ENCODE measurements around the gene SNX19.
A peak's percentile ranks its signal among the peaks of the same experiment; 100 is the strongest.

SNX19 gene

DNA sequence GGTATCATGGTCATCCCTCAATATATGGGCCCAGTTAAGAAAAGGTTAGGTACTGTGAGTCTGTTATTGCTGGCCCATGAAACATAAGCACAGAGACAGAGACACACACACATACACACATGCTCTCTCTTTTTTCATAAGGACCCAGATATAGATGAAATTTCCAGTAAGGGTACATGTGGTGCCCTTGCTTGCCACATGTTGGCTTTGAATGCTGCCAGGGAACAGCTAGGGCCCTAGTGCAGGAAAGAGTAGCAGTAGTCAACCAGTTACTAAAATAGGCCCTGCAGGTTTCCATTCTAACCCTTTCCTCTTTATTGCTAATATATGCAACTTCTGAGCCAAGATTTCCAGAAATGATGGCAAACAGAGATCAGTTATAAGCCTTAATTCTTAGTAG is 9.1 kb downstream of the SNX19 start:
- DNase-seq: no peak

DNA sequence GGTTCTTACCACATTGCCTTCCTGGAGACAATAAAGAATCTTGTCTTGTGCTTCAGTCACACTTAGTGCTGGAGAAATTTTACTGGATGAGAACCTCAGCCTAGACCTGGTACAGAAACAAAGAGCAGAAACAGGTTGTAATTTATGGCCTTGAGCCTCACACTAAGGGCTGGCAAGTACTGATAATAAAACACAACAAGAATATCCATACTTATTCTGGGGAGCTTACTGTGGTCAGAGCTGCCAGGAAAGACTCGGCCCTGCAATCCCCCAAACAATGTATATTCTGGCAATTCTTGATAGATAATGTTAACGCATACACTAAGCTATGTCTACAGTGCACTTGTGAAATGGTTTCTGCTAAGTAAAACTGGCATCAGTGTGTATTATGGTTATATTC is 9.7 kb downstream of the SNX19 start:
- no peak for DNase-seq

DNA sequence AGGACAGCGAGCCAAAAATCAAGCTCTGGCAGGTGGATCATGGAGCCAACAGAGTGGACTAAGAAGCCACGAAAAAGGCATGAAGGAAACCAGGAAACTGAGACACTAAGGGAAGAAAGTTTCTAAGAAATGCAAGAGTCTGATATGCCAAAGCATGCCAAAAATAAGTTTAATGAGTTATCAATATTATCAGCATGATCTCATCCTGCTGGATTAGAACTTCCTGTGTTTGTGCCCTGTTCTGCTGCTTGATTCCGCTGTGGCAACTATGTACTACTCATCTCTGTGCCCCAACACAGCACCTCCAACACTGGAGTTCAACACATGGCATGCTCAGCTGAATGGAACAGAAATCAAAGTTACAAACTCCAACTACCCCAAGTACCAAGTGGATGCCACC is 10.8 kb downstream of the SNX19 start:
- no peak for DNase-seq

DNA sequence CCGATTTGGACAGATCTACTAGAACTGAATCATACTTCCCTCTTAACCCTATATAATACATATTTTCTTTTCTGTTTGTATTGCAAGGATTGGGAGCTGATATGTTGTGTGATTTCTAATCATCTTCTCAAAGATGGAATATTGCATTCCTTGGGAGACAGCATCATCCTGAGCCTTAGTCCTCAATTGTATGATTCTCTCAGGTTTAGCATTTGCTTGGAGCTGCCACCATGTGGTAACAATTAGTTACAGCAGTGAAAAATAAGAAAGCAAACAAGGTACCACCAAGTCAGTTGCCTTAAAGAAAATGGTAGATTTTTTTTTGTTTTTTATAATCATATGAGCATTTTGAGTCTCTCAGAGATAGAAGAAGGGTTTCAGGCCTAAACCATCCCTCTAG is 11.9 kb downstream of the SNX19 start:
- no peak for DNase-seq

DNA sequence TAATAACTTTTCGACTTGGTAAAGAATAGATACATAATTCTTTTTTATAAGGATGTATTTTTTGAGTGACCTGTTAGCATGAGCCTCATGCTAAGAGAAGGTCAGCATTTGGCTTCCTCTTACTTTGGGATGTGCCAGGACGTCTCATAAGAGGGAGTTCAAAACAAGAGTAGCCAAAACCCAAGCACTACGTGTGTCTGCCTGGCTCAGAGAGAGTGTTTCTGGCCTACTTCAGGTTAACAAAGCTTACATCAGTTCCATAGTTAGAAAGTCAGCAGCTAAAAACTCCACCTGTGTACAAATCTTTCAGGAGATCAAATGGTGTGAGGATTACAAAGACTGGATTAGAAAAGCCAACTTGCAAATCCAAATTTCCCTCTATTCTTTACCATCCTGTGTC is 13.9 kb downstream of the SNX19 start:
- DNase-seq: no peak

DNA sequence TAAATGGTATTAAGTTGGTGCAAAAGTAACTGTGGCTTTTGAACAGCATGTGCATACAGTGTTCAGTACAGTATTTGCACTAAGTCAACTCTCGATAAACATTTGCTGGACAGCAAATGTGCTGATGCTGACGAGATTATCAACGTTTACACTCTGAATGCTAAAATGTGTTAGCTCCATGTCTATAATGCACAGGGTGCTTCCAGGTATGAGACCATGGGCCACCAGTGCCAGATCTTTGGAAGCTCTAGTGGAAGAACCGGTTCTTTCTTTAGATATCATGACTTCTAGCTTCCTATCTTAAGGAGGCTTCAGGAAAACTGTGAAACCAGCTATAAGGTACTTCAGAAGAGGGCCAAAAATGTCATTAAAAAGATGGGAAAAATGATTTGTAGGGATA is 17.2 kb downstream of the SNX19 start:
- no peak for DNase-seq

DNA sequence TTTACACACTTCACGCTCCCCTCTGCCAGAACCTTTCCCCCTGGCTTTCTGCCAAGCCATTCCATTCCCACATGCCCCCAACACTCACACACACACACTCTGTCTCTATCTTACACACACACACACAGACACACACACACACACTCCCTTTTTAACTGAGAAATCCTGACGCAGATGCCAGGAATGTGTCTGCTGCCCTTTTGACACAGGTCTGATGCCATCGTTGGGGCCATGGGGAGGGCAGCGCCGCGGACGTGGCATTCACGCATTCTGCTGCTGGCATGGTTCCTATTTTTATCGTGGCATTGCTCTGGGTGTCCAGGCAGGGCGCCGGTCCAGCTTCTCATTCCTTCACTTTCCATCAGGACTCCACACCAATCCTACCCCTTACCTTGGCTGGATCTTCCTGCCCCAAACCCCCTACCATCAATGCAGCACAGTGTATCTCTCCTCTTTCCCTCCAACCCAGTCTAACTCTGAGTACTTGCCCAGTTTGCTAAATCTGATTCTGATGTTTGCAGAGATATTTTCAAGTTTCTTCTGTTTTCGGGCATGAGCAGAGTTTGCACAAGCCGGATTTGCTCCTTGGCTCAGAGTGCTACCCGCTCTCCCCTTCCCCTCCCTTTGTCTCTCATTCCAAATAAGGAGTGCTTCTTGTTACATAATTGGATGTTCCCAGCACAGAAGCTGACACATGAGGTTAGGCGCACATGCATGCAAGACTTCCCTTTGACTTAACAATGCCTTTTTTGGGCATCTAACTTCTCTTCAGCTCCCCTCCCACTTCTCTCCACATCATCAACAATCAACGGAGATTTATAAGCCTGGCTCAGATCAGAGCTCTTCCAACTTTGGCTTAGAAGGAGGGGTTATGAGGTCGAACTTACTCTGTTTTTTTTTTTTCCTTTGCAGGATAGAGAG is 18.8 kb downstream of the SNX19 start:
- DNase-seq: peak; percentile 98

DNA sequence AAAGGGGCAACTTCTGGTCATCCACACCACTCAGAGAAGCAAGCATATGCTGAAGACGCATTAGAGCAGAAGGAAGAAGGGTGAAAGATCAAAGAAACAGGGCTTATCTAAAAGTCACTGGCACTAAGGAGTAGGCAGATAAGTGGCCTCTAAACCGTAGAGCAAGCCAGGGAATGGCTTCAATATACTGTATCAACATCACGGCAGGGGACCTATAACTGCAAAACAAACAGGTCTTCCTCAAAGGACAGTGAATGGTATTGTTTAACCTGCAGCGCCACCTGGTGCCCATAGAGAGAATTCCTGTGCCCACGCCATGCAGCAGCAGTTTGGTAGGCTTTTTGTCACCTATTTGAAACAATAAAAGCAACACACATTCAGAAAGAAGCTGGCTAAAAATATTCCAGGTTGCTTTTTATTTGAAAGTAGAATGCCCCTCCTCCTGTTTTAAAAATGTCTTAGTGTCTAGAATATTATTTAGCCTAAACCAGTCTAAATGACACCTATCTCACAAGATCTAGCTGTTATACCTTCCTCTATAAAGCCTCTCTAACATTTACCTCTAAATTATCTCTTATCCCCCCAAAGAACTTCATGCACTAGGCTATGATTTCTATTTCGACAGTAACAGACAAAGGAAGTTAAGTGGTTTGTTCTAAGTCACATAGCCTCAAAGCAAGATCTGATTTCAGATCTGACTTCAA is 21.8 kb downstream of the SNX19 start:
- peak; percentile 63 for DNase-seq

DNA sequence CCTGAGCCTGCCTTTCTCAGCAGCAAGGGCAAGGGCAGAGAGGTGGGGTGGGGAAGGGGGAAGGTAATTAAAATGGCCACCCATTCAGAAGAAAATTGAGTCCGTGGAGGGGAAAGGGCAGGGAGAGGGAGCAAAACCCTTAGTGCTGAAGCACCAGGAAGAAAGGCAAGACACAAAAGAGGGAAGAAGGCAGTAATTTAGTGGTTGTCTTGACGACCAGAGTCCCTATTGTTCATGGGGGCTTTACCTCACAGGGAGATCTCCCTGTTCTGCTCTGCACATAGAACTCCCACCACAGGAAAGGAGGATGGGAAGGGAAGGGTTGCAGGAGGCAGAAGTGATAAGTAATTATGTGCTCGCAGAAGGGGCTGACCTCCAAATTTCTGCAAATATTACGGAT is 23.4 kb downstream of the SNX19 start:
- DNase-seq: no peak

DNA sequence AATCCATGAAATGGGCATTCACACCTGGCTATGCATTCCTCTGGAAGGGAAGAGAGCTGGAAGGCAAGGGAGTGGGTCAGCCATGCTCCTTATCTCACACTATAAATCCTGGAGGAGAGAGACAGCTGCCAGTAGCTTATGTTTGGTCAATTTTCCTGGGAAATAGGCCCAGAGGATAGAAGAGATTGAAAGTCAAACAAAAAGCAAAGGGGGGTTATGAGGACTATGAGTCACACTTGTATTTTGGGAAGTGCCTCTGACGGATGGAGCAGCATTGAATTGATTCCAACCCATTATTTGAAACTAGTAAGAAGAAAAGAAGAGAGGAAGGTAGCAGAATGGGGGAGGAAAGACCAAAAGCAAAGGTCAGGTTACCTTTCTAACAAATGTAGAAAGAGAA is 25.0 kb downstream of the SNX19 start:
- DNase-seq: no peak

DNA sequence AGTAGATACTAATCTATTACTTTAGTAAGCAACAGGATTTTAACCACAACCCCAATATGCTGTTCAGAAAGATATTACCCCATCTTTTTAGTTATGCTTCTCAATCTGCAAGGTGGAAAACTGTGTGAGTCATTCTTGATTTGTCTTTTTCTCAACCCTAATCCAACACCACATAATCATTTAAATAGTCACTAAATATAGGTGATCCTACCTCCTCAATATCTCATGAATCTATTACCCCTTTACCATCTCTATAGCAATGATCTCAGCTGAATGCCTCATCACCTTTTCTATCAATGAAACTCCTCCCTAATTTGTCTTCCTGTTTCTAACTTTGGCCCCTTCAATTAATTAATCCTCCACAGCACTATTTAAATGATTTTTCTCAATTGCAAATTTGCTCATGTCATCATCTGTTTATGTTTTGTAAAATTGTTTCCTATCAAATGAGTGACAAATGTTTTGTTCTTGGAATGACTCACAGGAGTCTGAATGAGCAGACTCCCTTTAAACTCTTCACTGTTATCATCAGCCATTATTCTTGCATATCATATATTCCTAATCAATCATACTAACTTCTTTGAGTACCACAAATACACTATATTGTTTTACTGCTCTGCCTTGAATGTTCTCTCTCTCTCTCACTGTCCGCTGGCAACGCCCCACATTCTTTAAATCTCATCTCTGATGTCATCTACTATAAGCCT is 26.1 kb downstream of the SNX19 start:
- no peak for DNase-seq

DNA sequence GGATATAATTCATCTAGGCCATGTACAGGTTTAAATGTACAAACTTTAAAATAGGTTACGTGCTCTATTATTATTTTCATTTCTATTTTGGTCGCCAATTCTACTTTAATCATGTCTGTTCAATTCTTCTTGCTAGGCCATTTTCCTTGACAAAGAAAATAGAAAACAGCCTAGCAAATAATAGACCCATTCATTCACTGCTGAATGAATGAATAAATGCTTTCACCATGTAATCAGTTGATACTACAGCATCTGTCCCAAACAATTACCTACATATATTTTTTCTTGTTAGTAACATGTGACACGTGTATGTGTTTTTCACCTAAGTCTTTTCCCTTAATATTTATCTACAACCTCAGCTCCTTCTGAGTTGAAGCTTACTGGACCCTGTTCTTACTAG is 27.5 kb downstream of the SNX19 start:
- no peak for DNase-seq

DNA sequence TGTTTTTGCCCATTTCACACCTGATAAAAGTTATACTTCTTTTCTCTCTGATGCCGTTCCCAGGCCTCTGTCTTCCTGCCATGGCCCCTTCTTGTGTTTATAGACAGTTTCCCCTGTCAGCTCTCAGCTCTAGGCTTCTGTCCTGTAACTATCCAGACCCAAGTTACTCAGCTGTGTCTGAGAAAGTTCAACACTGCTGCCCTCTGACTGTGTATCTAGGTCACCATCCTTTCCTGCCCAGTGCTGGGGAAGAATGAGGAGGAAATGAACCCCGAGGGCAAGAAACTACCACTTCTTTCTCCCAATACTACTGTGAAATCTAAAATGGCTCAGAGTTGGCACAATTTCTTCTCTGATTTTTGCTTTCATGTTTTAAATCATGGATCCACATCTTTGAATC is 29.6 kb downstream of the SNX19 start:
- DNase-seq: no peak

DNA sequence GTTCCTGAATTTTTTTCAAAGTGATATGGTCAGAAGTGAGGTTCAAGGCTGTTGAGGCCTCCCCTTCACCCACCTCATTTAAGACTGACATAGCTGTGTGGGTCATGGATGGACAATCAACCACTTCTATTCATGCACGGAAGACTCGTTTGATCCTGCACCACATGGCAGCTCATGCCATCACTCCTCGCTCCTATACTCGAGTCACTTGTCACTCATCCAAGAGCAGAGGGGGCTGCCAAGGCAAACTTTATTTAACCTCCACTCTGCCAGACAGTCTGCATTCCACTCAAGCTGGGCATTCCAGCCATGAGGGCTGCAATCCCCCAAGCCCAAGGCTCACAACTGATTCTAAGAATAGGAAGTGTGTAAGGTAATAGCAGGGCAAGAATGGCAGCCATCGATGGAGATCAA is 34.1 kb downstream of the SNX19 start:
- DNase-seq: peak; percentile 35

DNA sequence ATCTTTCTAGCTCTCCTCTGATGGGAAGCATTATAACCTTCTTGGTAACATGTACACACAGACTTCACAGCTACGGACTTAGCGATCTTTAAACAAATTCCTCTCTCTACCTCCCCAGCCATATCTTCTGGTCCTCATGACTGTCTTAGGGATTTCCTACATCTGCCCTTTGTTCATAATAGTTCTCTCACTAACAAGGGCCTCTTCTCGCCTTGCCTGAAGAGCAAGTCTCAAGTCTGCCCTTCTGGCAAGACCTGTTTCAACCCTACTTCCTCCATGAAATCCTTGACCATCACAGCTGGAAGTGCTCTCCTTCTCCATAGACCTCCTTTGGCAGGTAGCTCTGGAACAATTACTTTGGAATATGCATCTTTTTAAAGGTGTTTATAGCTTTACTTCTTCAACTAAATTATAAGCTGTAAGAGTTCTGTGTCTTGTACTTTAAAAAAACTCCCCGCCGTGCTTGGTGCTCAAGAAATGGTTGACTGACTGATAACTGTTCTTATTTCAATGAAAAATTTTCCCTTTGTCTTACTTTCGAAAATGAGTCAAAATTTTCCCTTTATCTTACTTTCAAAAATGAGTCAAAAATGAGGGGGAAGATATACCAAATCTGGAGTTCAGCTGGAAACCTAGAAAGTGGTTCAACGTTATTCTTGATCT is 34.7 kb downstream of the SNX19 start:
- no peak for DNase-seq

DNA sequence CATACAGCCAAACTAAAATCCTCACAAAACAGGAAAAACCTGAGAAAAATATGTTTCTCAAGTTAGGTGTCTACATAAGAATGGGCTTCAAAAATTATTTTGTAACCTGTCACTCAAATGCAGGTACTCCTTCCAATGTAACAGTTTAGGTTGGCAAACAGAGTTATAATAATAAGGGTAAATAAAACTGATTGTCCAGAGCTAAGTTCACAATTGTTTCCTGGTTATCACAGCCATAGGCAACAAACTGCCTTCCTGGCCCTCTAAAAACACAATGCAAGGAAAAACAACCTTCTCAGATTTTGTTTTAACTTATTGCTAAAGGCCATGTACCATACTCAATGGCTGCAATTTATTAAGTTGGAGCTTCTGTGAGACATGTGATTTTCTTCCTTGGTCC is 36.4 kb downstream of the SNX19 start:
- no peak for DNase-seq

DNA sequence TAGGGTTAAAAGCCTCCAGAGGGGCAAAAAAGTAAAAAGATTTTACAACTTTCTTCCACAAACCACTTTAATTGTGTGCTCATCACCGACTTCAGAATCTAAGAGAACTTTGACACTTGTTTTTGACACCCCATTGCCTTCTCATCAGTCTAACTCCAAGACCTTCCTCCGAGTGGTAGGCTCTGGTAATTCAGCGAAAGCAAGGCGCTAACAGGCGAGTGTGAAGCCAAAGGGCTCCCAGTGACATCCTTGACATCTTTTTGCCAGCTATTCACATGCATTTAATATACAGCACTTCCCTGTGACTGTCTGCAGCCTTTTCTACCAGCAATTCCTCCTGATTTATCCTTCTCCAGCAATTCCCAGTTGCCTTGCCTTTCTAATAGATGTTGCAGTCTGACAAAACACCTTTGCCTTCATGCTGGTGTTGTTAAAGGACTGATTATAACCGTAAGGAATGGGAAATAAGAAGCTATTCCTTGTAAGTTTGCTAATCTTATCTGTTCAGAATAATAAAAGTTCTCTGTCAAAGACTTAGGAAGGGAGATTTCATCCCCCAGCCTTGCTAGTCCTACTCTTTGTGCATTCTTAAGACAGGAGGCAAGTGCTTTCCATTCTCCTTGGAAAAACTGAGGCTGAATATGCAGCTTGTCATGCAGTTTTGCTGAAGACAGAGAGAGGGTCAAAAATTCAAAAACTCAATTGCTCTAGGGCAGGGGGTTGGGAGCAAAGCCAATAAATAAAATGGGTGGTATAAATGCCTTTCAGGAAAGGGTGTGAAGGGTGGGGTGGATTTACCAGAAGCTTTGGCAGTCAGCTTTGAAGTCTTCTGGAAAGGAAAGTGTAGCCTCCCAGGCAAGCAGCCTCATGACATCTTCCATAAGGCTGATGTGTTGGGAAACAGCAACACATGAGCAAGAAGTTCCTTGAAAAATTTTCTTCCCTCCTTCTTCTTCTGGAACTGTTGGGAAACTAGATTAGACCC is 39.1 kb downstream of the SNX19 start:
- no peak for DNase-seq

DNA sequence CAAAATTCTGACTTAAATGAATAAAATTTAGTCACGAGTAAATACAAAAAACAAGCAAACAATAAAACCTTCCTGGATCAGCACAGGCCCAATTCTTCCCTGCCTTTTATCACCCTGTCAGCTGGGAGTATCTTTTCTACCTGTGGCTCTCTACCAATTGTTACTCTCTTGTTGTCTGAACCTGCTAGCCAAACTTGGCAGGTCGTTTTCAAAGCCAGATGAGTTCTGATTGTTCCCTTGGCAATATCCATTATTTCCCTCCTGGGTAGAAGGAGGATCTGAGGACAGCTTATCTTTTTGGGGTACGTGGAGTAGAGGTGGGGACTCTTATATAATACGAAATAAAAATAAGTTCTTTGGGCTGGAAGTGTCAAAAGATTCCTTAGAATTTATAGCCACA is 40.2 kb downstream of the SNX19 start:
- DNase-seq: no peak

DNA sequence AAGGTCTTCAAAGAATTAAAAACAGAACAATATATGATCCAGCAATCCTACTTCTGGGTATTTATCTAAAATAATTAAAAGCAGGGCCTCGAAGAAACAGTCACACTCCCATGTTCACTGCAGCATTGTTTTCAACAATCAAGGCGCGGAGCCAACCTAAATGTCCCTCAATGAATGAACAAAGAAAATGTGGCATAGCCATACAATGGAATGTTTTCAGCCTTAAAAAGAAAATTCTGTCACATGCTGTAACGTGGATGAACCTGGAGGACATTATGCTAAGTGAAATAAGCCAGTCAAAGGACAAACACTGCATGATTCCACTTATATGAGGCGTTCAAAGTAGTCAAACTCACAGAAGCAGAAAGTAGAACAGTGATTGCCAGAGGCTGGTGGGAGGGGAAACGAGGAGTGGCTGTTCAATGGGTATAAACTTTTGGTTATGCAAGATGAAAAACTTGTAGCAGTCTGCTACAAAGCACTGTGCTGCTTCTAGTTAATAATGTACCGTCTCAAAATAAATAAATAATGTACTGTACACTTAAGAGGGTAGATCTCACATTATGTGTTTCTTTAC is 41.2 kb downstream of the SNX19 start:
- no peak for DNase-seq

DNA sequence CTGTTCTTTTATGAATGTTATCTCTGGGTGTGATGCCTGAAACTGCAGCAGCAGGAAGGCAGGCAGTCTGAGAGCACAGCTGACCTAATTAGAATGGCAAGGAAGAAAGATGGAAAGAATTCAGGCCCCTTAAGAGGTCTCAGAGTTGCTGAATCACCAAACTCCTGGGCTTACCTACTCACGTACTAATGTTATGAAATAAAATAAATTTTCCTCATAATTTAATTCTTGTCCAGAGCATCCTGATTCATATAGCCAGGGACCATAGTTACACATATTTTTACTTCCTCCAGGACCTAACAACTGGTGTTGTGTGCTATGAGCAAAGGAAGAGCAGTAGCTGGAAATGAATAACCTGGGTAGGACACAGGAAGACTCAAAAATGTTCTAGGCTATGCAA is 41.9 kb downstream of the SNX19 start:
- no peak for DNase-seq

DNA sequence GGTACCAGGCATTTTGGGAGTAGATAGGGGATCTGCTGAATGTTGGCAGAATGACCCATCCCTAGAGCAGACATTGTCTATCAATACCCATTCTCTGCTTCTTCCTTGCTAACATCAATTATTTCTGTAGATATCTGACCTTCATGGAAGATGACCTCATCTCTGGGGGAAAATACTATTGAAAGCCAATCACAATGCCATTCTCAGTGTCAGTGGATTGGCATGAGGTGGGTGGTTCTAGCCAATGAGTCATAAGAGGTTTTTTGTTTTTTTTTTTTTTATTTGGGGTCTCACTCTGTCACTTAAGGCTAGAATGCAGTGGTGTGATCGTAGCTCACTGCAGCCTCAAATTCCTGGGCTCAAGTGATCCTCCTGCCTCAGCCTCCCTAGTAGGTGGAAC is 42.5 kb downstream of the SNX19 start:
- peak; percentile 54 for DNase-seq

Data from fibroblast of skin of abdomen (primary cell).